Activated CD8-positive, alpha-beta memory T cell treated with anti-CD3 and anti-CD28 coated beads for 4 hours (primary cell): ENCODE measurements around the gene MKLN1.

ENCODE experiments used
- DNase-seq, 2 donors: peaks; one replicate each; pipeline ENCODE4 v3.0.0-alpha.2; 2020; ENCODE audit warnings: low read depth in 2 of 2

The MKLN1 gene

GRCh38 chr7:131466735-131467365 lies 139.2 kb downstream of the MKLN1 start:
- DNase-seq: no peak

GRCh38 chr7:131467788-131468187 lies 140.1 kb downstream of the MKLN1 start:
- no peak for DNase-seq

GRCh38 chr7:131471250-131472004 lies 143.8 kb downstream of the MKLN1 start:
- no peak for DNase-seq

- no peak for DNase-seq
These were observed 149.1 kb downstream of the MKLN1 start for GRCh38 chr7:131476740-131477139.

GRCh38 chr7:131480384-131481315 lies 153.0 kb downstream of the MKLN1 start:
- DNase-seq: no peak

DNA sequence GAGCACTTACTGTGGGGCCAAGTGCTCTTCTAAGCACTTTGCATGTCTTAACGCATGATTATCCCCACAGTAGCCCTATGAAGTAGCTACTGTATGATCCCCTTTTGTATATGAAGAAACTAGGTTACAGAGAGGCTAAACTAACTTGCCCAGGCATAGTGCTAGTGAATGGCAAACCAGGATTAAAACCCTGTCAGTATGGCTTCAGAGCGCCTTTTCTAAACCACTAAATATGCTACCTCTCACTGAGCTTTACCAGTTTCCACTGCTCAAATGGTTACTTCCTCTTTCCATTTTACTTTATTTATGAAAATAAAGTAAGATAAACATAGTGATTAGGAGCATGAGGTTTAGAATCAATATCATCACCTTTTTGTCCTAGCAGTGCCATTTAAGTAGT lies 155.1 kb downstream of the MKLN1 start:
- no peak for DNase-seq

GRCh38 chr7:131483586-131483985 lies 155.9 kb downstream of the MKLN1 start:
- no peak for DNase-seq

- no peak for DNase-seq
These were observed 158.7 kb downstream of the MKLN1 start for GRCh38 chr7:131486346-131486745.

- no peak for DNase-seq
These were observed 159.5 kb downstream of the MKLN1 start for GRCh38 chr7:131487217-131487616.

- no peak for DNase-seq
These were observed 160.7 kb downstream of the MKLN1 start for GRCh38 chr7:131488361-131488760.

DNA sequence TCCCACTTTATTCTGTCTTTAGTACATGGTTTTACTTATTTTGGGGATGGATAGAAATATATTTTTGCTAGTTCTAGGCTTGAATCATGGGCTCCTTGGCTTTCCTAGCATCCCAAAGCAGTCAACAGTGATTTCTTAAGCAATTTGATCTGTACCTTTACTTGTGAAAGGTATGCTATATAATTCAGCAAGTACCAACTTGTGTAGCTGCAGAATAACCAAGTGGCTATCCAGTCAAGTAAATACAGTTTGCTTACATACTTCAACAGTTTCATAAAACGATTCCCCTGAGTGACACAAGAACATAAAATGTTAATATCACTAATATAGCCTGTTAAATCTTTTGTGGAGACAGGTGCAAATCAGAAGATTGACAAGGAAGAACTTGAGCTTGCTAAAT lies 161.5 kb downstream of the MKLN1 start:
- no peak for DNase-seq

- DNase-seq: no peak
These were observed 162.2 kb downstream of the MKLN1 start for GRCh38 chr7:131489881-131490280.

- no peak for DNase-seq
These were observed 165.4 kb downstream of the MKLN1 start for GRCh38 chr7:131493081-131493480.

GRCh38 chr7:131493581-131493980 lies 165.9 kb downstream of the MKLN1 start:
- no peak for DNase-seq

DNA sequence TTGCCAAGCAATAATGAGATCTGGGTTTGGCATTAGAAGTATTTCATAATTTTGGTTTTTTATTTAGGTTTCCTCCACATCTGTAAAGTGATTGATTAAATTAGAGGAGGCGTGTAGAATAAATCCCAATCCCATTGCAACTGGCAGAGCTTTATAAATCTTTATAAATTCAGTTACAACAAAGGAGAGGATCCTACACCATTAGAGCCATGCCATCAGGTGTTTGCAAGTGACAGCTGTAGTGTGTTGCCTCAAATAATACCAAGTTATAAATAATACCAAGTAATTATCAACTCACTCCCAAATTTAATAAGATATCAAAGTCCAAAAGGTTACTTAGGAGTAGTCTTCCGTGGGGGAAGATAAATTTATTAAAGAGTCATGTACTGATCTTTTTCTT lies 166.5 kb downstream of the MKLN1 start:
- DNase-seq: no peak

DNA sequence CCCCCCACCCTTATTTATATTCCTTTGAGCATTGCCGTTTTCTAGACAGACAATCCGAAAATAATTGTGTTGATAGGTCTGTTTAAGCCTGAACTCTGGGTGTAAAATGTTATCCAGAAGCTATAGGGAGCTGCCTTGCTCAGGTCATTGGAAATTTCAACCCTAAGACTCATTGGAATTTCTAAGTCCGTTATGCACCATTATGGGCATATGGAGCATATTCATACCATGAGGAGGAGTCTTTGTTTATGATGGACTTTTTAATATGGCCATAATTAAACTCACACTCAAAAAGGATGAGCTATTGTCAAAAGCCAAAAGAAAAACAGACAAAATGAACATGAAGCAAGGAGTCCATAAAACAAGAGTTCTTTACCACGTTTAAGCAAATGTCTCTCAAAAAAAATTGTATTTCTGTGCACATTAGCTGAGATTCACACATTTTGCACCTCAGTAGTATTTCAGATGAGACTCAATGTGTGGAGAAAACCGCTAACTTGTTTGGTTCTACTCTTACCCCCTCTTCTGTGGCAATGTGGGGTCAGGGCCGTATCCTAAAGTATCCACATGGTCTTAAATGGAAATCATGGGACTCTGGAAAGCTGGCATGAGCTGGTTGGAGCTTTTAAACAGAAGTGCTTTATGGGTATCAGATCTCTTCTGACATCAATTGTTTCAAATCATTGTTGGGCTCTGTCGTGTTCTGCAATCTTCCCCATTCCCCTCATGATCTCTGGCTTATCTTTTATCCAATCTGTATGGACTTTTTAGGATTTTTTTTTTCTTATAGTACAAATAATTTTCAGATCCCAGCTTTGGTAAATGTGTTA lies 168.2 kb downstream of the MKLN1 start:
- DNase-seq: no peak

- DNase-seq: no peak
These were observed 169.8 kb downstream of the MKLN1 start for GRCh38 chr7:131497454-131497853.

- DNase-seq: no peak
These were observed 170.7 kb downstream of the MKLN1 start for GRCh38 chr7:131498237-131498885.

GRCh38 chr7:131499801-131500200 lies 172.1 kb downstream of the MKLN1 start:
- no peak for DNase-seq

- no peak for DNase-seq
These were observed 172.7 kb downstream of the MKLN1 start for GRCh38 chr7:131500357-131500756.

GRCh38 chr7:131501422-131501821 lies 173.7 kb downstream of the MKLN1 start:
- DNase-seq: peak; percentile 25 to 34
